CD14-positive monocyte (primary cell): ENCODE data around the gene MYH3. TPM values are rescaled to one million over a fixed set of nuclear protein-coding genes. Genes with fewer than 3 reads are reported as not detected.

Experiments used
- DNase-seq, 3 donors: peaks; one replicate each; pipeline ENCODE4 v3.0.0-alpha.2; 2011 to 2022
- H2AFZ ChIP-seq: 2 replicates; pipeline ENCODE4 v1.6.0; 2012; ENCODE audit warnings: mild to moderate bottlenecking, low read depth, low read length, inconsistent platforms; ENCODE audit not compliant: insufficient read depth, poor library complexity, severe bottlenecking
- H3K27ac ChIP-seq, 2 donors: 1 replicate in 1 of 2; 2 replicates in 1 of 2; pipeline ENCODE4 v1.5.1; 2012 to 2013; ENCODE audit warnings: low read length in 2 of 2, control low read depth in 1 of 2, inconsistent platforms in 1 of 2, low read depth in 1 of 2, mild to moderate bottlenecking in 1 of 2
- H3K27me3 ChIP-seq, 2 donors: one replicate each; pipeline versions ENCODE4 v1.6.0 to v1.6.1; 2011 to 2013; ENCODE audit warnings: low read length in 2 of 2; ENCODE audit not compliant: control insufficient read depth in 2 of 2, insufficient read depth in 2 of 2
- H3K36me3 ChIP-seq, 2 donors: replicated peaks in 1 of 2; 1 replicate in 1 of 2; 2 replicates in 1 of 2; pipeline versions ENCODE4 v1.5.1 to v1.6.1; 2012 to 2013; ENCODE audit warnings: low read length in 2 of 2, control low read depth in 1 of 2, inconsistent platforms in 1 of 2, mild to moderate bottlenecking in 1 of 2; ENCODE audit not compliant: insufficient read depth in 2 of 2, control insufficient read depth in 1 of 2
- H3K4me1 ChIP-seq, 2 donors: 1 replicate in 1 of 2; 2 replicates in 1 of 2; pipeline versions ENCODE4 v1.5.1 to v1.6.1; 2012 to 2013; ENCODE audit warnings: low read length in 2 of 2, control low read depth in 1 of 2, inconsistent platforms in 1 of 2, mild to moderate bottlenecking in 1 of 2, moderate library complexity in 1 of 2; ENCODE audit not compliant: insufficient read depth in 2 of 2, control insufficient read depth in 1 of 2
- H3K4me2 ChIP-seq: replicated peaks from 2 replicates; pipeline ENCODE3; 2012; ENCODE audit warnings: low read length, moderate library complexity, mild to moderate bottlenecking; ENCODE audit not compliant: poor library complexity, severe bottlenecking; ENCODE audit errors: extremely low read depth
- H3K4me3 ChIP-seq, 3 experiments: fragments of 200-600 bp in 1 of 3; sonication (generic) in 1 of 3; replicated peaks in 1 of 3; 1 replicate in 2 of 3; 2 replicates in 1 of 3; pipeline ENCODE4 v1.5.1; 2011 to 2013; ENCODE audit warnings: low read length in 3 of 3, mild to moderate bottlenecking in 3 of 3, control low read depth in 2 of 3, low read depth in 2 of 3, inconsistent platforms in 1 of 3, moderate library complexity in 1 of 3
- H3K79me2 ChIP-seq: 2 replicates; pipeline ENCODE4 v1.6.0; 2012; ENCODE audit warnings: mild to moderate bottlenecking, control low read depth, inconsistent platforms, low read length, moderate library complexity; ENCODE audit not compliant: insufficient read depth
- H3K9ac ChIP-seq: 2 replicates; pipeline ENCODE4 v1.6.0; 2017; ENCODE audit warnings: low read length, mild to moderate bottlenecking; ENCODE audit not compliant: insufficient read depth, poor library complexity, severe bottlenecking
- H3K9me3 ChIP-seq, 2 donors: replicated peaks in 1 of 2; 1 replicate in 1 of 2; 2 replicates in 1 of 2; pipeline versions ENCODE4 v1.5.1 to v1.6.1; 2012 to 2013; ENCODE audit warnings: low read length in 2 of 2, control low read depth in 1 of 2; ENCODE audit not compliant: control insufficient read depth in 1 of 2, insufficient read depth in 1 of 2
- H4K20me1 ChIP-seq: 2 replicates; pipeline ENCODE4 v1.6.0; 2012; ENCODE audit warnings: mild to moderate bottlenecking, low read length, control low read depth, moderate library complexity; ENCODE audit not compliant: insufficient read depth
- H3K27ac Mint-ChIP-seq, 7 donors: one replicate each; pipeline ENCODE4 v1.8.0; 2020; ENCODE audit warnings: mild to moderate bottlenecking in 7 of 7, mixed read lengths in 7 of 7, moderate library complexity in 6 of 7, inconsistent platforms in 2 of 7
- H3K27me3 Mint-ChIP-seq, 3 donors: one replicate each; pipeline ENCODE4 v1.8.0; 2021 to 2022; ENCODE audit warnings: low read depth in 3 of 3, mild to moderate bottlenecking in 3 of 3, mixed read lengths in 3 of 3, moderate library complexity in 3 of 3, inconsistent platforms in 1 of 3
- H3K36me3 Mint-ChIP-seq, 2 donors: one replicate each; pipeline ENCODE4 v1.8.0; 2020; ENCODE audit warnings: mixed read lengths in 2 of 2, inconsistent platforms in 1 of 2, mild to moderate bottlenecking in 1 of 2
- H3K4me1 Mint-ChIP-seq: one replicate; pipeline ENCODE4 v1.8.0; 2020; ENCODE audit warnings: mild to moderate bottlenecking, mixed read lengths
- H3K4me3 Mint-ChIP-seq, 2 donors: one replicate each; pipeline ENCODE4 v1.8.0; 2020; ENCODE audit warnings: mild to moderate bottlenecking in 2 of 2, mixed read lengths in 2 of 2, moderate library complexity in 1 of 2
- H3K9me3 Mint-ChIP-seq, 7 donors: one replicate each; pipeline ENCODE4 v1.8.0; 2020 to 2022; ENCODE audit warnings: mixed read lengths in 7 of 7, mild to moderate bottlenecking in 6 of 7, moderate library complexity in 6 of 7, inconsistent platforms in 2 of 7
- CTCF ChIP-seq: fragments of 200-600 bp; IDR thresholded peaks from one replicate; pipeline ENCODE4 v1.8.0; 2022; ENCODE audit warnings: antibody characterized with exemption, mild to moderate bottlenecking
- WGBS: methylation state at CpG from one replicate; pipeline ENCODE4 v1.1.5; 2013; ENCODE audit warnings: missing lambda C conversion rate; ENCODE audit not compliant: insufficient coverage; 5-methylcytosine and 5-hydroxymethylcytosine counted together
- intact Hi-C, 2 donors: fragments of 100-400 bp; cut with micrococcal nuclease; formaldehyde crosslinking; loops; one replicate each; pipeline versions ENCODE4 v1.15.0 to v1.15.1; 2023
- polyA plus RNA-seq, 3 donors: library from polyadenylated mRNA; depleted of rRNA in 1 of 3; unstranded in 2 of 3; stranded (reverse) in 1 of 3; fragments of 300-500 nt in 2 of 3; fragments of >200 nt in 1 of 3; fragmentation: Illumina TruSeq in 2 of 3; gene quantifications; 1 replicate in 2 of 3; 2 replicates in 1 of 3; pipeline ENCODE4 v1.2.3, GENCODE V29; 2012 to 2021

The MYH3 gene
- polyA plus RNA-seq, 3 donors: 0.13 to 5.7 TPM; not detected in 1

- no peak overlapping the region for H2AFZ ChIP-seq
- no peak for TF ChIP-seq CTCF
- no peak for DNase-seq
- no peak overlapping the region for H3K9ac ChIP-seq
- Mint-ChIP-seq H3K9me3 (no peaks in the 10 kb centered on the region), H3K27ac (no peak overlapping the region), H3K36me3 (peaks cover 24 to 36% of the 10 kb centered on the region in 2 donors), H3K4me1 (no peaks in the 10 kb centered on the region), H3K4me3 (no peak overlapping the region), H3K27me3 (no peaks in the 10 kb centered on the region)
- no peaks in the 10 kb centered on the region for H4K20me1 ChIP-seq
- 100% methylated on average over 2 of the region's 3 CpGs for WGBS
- H3K27me3 ChIP-seq: no peaks in the 10 kb centered on the region
- H3K36me3 ChIP-seq: peaks cover 3 to 22% of the 10 kb centered on the region in 2 donors
- intact Hi-C loops: loop anchor here in 1 of 2 donors (10.0 kb wide), 1 partner anchor 204 kb away; no protein-coding TSS in a partner anchor
- H3K9me3 ChIP-seq: no peaks in the 10 kb centered on the region
- H3K27ac ChIP-seq: no peak overlapping the region
- no peak overlapping the region for H3K4me3 ChIP-seq
- H3K4me1 ChIP-seq: no peaks in the 10 kb centered on the region
- H3K4me2 ChIP-seq: no peak overlapping the region
- H3K79me2 ChIP-seq: no peaks in the 10 kb centered on the region
Observed at GRCh38 chr17:10640475-10640874, 16.6 kb downstream of the MYH3 start.

- Histone ChIP-seq H3K9me3 (no peaks in the 10 kb centered on the region), H3K4me3 (no peak overlapping the region), H3K79me2 (no peaks in the 10 kb centered on the region), H3K4me1 (no peaks in the 10 kb centered on the region), H3K27me3 (no peaks in the 10 kb centered on the region), H3K9ac (no peak overlapping the region), H2AFZ (no peak overlapping the region), H3K4me2 (no peak overlapping the region), H3K27ac (no peak overlapping the region), H3K36me3 (peaks cover 3 to 22% of the 10 kb centered on the region in 2 donors), H4K20me1 (no peaks in the 10 kb centered on the region)
- Mint-ChIP-seq H3K4me1 (no peaks in the 10 kb centered on the region), H3K4me3 (no peak overlapping the region), H3K27me3 (no peaks in the 10 kb centered on the region), H3K36me3 (peaks cover 29 to 35% of the 10 kb centered on the region in 2 donors), H3K9me3 (no peaks in the 10 kb centered on the region), H3K27ac (peak overlapping the region in 2 of 7 donors; percentile 32 to 43)
- 95% methylated on average over 21 of the region's 25 CpGs for WGBS
- TF ChIP-seq CTCF: no peak
- DNase-seq: no peak
- intact Hi-C loops: no loop called here
Observed at GRCh38 chr17:10638151-10638550, 19.0 kb downstream of the MYH3 start.
